NCI-H748 (cell line): ENCODE results near the gene MGARP.

Source experiments
- DNase-seq: peaks from one replicate; lab custom pipeline; 2025; ENCODE audit not compliant: unreplicated experiment; lab: John Stamatoyannopoulos, UW

The MGARP gene

GRCh38 chr4:139245590-139245989 lies 34.4 kb downstream of the MGARP start:
- no peak for DNase-seq

DNA sequence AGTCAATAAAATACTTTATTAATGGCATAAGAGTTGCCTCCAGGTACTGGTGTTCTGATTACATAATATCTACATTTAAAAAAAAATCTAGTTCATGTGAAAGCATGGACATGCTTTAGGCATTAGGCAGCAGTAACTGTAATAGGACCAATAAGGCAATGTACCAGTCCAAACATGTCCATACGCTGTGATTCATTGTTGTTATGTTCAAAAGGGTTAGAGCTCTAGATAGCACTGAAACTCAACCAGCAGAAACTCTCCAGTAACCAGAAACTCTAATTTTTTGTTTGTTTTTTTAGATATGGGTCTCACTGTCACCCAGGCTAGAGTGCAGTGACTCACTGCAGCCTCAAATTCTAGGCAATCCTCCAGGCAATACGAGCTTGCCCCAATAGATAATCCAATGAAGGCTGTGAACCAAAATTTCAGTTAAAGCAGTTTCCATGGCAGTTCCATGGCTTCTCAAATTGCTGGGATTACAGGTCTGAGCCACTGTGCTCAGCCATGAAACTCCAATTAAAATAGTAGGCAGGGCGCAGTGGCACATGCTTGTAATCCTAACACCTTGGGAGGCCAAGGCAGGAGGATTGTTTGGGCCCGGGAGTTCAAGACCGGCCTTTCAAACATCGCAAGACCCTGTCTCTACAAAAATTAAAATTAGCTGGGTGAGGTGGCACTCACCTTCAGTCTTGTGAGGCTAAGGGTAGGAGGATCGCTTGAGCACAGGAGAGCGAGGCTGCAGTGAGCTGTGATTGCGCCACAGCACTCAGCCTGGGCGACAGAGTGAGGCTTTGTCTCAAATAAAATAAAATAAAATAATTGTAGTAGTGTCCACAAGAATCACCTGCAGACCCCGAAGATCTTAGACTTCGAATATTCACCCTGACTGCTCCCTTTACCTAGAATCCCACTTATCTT lies 36.3 kb downstream of the MGARP start:
- DNase-seq: no peak

DNA sequence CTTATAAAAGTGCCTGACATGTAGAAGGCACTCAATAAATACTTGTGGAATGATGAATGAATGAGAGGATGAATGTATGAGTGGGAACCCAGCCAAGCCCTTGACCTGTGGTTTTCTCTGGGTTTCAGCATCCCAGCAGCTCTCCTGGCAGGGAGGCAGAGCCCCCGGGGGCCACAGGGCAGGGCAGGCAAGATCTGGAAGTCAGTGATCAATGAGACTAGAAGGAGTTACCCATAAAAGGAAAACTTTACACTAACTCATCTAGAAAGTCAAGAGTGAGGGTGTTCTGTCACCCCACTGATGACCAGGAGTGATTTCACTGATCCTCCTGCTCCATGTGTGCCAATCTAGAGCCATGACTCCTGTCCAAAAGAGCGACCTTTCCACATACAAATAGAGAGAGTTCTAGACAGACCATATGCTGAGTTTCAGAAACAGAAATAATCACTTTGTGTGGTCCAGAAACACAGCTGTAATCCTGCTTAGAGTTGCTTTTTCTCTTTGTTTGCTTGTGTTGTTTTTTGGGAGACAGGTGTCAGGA lies 37.4 kb downstream of the MGARP start:
- DNase-seq: no peak

GRCh38 chr4:139241784-139242151 lies 38.3 kb downstream of the MGARP start:
- DNase-seq: no peak

DNA sequence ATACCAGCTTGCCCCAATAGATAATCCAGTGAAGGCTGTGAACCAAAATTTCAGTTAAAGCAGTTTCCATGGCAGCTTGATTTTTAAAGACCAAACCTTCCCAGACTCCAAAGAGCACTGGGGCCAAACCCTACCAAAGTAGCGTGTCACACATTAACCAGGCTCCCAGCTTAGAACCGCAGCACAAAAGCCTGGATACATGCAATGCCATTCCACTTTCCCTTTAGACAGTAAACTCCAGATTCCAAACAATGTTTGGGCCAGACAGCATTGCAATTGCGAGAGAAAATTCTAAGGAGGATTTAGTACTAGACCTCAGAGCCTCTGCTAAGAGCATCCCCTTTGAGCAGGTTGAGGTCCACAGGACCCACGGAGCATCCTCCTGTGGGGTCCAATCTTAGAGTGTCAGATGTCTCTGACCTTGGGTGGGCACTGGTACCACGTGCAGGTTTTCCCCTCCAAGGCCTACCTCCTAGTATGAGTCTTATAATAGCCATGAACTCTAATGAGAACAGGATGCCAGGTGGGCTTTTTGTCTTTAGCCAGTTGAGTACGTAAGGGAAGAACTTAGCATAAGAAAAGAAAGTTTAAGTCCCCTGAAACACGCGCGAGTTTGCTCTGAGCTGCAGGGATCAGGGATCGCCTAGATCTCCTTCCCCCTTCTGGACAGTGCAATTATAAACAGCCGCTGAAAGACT lies 38.8 kb downstream of the MGARP start:
- no peak for DNase-seq

DNA sequence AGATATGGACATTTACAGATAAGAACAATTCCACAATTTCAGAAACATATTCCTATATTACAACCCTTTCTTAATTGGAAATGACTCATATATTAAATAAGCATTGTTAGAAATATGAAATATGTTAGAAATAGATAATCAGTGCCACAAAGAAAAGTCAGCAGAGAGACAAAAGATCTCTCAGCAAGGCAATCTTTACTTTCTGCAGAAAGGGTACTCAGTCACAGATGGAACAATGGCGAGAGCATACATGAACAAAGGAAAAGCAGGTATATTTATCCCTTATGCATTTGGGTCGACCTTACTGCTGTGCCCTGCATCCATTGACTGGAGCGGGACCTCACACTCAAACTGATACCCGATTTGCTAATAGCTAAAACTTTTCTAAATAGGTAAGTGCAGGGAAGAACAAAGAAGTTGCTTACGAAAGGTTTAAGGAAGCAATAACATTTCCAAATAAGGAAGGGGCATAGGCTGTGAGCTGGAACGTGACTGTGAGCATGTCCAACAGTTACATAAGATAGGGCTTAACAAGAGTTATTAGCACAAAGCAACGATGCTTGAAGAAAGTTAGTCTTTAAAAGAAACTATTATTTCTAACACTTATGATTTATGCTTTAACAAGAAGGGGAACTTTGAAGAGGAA lies 40.8 kb downstream of the MGARP start:
- DNase-seq: no peak

- DNase-seq: no peak
Observed at GRCh38 chr4:139234253-139234652, 45.8 kb downstream of the MGARP start.

DNA sequence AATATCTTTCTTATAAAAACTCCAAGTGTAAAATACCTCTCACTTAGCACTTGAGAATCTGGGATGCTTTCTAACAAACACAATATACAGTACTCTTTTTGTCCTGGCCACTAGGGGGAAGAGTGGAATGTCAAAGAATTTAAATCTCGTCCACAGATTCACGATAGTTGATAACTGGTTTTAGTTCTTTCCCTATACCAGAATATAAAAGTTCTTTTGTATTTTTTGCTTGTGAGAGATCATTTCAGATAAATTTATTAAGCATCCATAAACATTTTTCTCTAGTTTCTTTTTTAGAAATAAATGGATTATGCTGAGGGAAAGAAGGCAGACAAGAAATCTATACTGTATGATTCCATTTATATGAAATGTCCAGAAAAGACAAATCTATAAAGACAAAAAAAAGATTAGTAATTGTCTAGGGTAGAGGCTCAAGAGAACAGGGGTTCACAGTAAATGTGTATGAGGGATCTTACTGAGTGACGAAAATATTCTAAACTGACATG lies 50.4 kb downstream of the MGARP start:
- DNase-seq: peak; percentile 36

DNA sequence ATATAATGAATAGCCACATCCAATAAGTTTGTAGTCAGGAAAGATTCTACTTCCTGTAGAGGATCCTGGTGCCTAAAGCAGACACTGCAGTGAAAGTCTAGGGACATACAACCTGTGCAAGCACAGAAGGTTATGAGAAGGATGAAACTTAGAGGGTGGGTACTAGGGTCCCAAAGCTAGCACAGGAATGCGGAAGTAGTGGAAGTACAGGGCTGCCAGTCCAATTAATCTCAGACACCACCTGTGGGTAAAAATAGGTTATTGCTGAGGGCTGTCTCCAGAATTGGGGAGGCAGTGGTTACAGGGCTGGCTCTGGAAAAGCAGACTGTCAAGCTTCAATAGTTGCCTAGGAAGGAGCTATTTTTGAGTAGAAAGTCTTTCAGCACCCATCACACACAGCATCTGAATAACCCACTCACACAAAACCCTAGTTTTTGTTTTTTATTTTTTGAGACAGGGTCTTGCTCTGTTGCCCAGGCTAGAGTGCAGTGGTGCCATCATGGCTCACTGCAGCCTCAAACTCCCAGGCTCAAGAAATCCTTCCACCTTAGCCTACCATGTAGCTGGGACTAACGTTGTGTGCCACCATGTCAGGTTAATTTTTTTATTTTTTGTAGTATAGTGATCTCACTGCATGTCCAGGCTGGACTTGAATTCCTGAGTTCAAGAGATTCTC lies 52.2 kb downstream of the MGARP start:
- DNase-seq: no peak

GRCh38 chr4:139223682-139224317 lies 56.2 kb downstream of the MGARP start:
- no peak for DNase-seq

GRCh38 chr4:139222215-139222614 lies 57.8 kb downstream of the MGARP start:
- DNase-seq: no peak

DNA sequence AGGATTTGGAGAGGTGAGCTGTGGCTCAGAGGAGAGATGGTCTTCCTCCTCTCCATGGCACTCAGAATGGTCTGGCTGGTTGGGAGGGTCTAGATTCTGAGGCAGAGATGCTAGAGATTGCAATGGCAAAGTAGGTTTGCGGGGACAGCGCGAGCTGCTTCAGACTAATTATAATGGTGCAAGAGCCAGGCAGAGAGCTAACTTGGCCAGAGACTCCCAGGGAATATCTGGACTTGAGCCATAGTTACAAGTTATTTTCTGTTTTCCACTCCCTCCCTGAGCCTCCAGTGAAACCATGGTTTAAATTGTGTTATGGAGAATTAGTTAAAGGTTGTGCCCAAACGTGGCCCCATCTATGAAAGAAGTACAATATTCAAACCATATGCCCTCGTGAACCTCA lies 58.3 kb downstream of the MGARP start:
- no peak for DNase-seq

- DNase-seq: no peak
Observed at GRCh38 chr4:139219450-139220055, 60.5 kb downstream of the MGARP start.
